GM19239 (cell line): ENCODE data around the gene ZNF423.

ENCODE experiments used
- DNase-seq: peaks from one replicate; pipeline ENCODE4 v3.0.0; 2011; ENCODE audit warnings: low spot score; ENCODE audit not compliant: insufficient read length
- FAIRE-seq: peaks from 2 replicates; lab custom pipeline; 2011; peaks lifted over from hg19 to GRCh38; lab: Jason Lieb, UNC

The ZNF423 gene

GRCh38 chr16:49619811-49620157 is 236.1 kb downstream of the ZNF423 start:
- no peak for DNase-seq
- no peak for FAIRE-seq

- FAIRE-seq (no peak), DNase-seq (no peak)
These were observed 237.0 kb downstream of the ZNF423 start for GRCh38 chr16:49618955-49619354.

- DNase-seq (no peak), FAIRE-seq (no peak)
These were observed 238.1 kb downstream of the ZNF423 start for GRCh38 chr16:49617710-49618330.

GRCh38 chr16:49617016-49617629 is 238.8 kb downstream of the ZNF423 start:
- DNase-seq (no peak), FAIRE-seq (no peak)

- DNase-seq (no peak), FAIRE-seq (no peak)
These were observed 240.3 kb downstream of the ZNF423 start for GRCh38 chr16:49615576-49615975.

GRCh38 chr16:49610983-49611382 is 244.9 kb downstream of the ZNF423 start:
- DNase-seq (no peak), FAIRE-seq (peak; percentile 54)

GRCh38 chr16:49608779-49609178 is 247.1 kb downstream of the ZNF423 start:
- FAIRE-seq (no peak), DNase-seq (no peak)

GRCh38 chr16:49608098-49608497 is 247.8 kb downstream of the ZNF423 start:
- DNase-seq (no peak), FAIRE-seq (no peak)

GRCh38 chr16:49605536-49606254 is 250.2 kb downstream of the ZNF423 start:
- DNase-seq = no peak
- no peak for FAIRE-seq

GRCh38 chr16:49604602-49605001 is 251.3 kb downstream of the ZNF423 start:
- DNase-seq (no peak), FAIRE-seq (no peak)

GRCh38 chr16:49603956-49604355 is 252.0 kb downstream of the ZNF423 start:
- FAIRE-seq (no peak), DNase-seq (no peak)

- FAIRE-seq = no peak
- DNase-seq = no peak
These were observed 253.0 kb downstream of the ZNF423 start for GRCh38 chr16:49602976-49603310.

- FAIRE-seq (no peak), DNase-seq (no peak)
These were observed 253.5 kb downstream of the ZNF423 start for GRCh38 chr16:49602201-49602975.

GRCh38 chr16:49601576-49601975 is 254.3 kb downstream of the ZNF423 start:
- no peak for FAIRE-seq

GRCh38 chr16:49600976-49601375 is 254.9 kb downstream of the ZNF423 start:
- FAIRE-seq = no peak
- no peak for DNase-seq

More at GRCh38 chr16:49601576-49601975, 254.3 kb downstream of the ZNF423 start:
- no peak for DNase-seq

- FAIRE-seq (no peak), DNase-seq (no peak)
These were observed 255.4 kb downstream of the ZNF423 start for GRCh38 chr16:49600536-49600935.

- DNase-seq (no peak), FAIRE-seq (no peak)
These were observed 256.2 kb downstream of the ZNF423 start for GRCh38 chr16:49599704-49600103.

GRCh38 chr16:49599281-49599680 is 256.6 kb downstream of the ZNF423 start:
- FAIRE-seq (no peak), DNase-seq (no peak)

GRCh38 chr16:49598383-49599170 is 257.3 kb downstream of the ZNF423 start:
- DNase-seq (no peak), FAIRE-seq (peak; percentile 64)

GRCh38 chr16:49597796-49598195 is 258.1 kb downstream of the ZNF423 start:
- FAIRE-seq (peak; percentile 21), DNase-seq (no peak)
